Limb (tissue), 2 donors: ENCODE measurements around the gene PDIA5.

Source experiments
- DNase-seq, 2 donors: peaks; one replicate each; pipeline ENCODE4 v3.0.0-alpha.2; 2016; ENCODE audit errors: extremely low spot score in 2 of 2

Gene PDIA5

GRCh38 chr3:123070510-123070909 lies 3.7 kb downstream of the PDIA5 start:
- DNase-seq, result no peak

- DNase-seq, result no peak
Measured at GRCh38 chr3:123071146-123071545, 4.3 kb downstream of the PDIA5 start.

GRCh38 chr3:123071581-123071980 lies 4.8 kb downstream of the PDIA5 start:
- DNase-seq, result no peak

GRCh38 chr3:123072152-123072551 lies 5.3 kb downstream of the PDIA5 start:
- no peak for DNase-seq

GRCh38 chr3:123072564-123072963 lies 5.7 kb downstream of the PDIA5 start:
- no peak for DNase-seq

- no peak for DNase-seq
Measured at GRCh38 chr3:123075359-123075758, 8.5 kb downstream of the PDIA5 start.

- no peak for DNase-seq
Measured at GRCh38 chr3:123076112-123076495, 9.3 kb downstream of the PDIA5 start.

- DNase-seq, result peak in 1 of 2 donors; percentile 68
Measured at GRCh38 chr3:123076496-123077418, 9.9 kb downstream of the PDIA5 start.

GRCh38 chr3:123078101-123078500 lies 11.3 kb downstream of the PDIA5 start:
- DNase-seq, result no peak

- no peak for DNase-seq
Measured at GRCh38 chr3:123080864-123081562, 14.2 kb downstream of the PDIA5 start.

GRCh38 chr3:123081718-123082369 lies 15.0 kb downstream of the PDIA5 start:
- no peak for DNase-seq

GRCh38 chr3:123082370-123083065 lies 15.7 kb downstream of the PDIA5 start:
- DNase-seq, result no peak

- DNase-seq, result no peak
Measured at GRCh38 chr3:123083383-123084124, 16.7 kb downstream of the PDIA5 start.

- DNase-seq, result no peak
Measured at GRCh38 chr3:123084192-123084591, 17.4 kb downstream of the PDIA5 start.

- DNase-seq, result no peak
Measured at GRCh38 chr3:123084738-123085237, 18.0 kb downstream of the PDIA5 start.

- DNase-seq, result no peak
Measured at GRCh38 chr3:123085293-123085931, 18.6 kb downstream of the PDIA5 start.

GRCh38 chr3:123085932-123086627 lies 19.3 kb downstream of the PDIA5 start:
- no peak for DNase-seq

GRCh38 chr3:123088387-123088786 lies 21.6 kb downstream of the PDIA5 start:
- no peak for DNase-seq

GRCh38 chr3:123089611-123090331 lies 22.9 kb downstream of the PDIA5 start:
- DNase-seq, result no peak
